GM19397 (cell line): ENCODE data around the gene FANCD2.
"Not testable (repeated sequence)": the region's sequence is repeated elsewhere in the genome, so short reads cannot be mapped to it uniquely, and the experiment has no call there.

Experiments used
- ATAC-seq: cut with Tn5 transposase; IDR thresholded peaks from one replicate; pipeline ENCODE4 v1.9.1; 2021; ENCODE audit warnings: mild to moderate bottlenecking, moderate library complexity; ENCODE audit not compliant: unreplicated experiment

Gene FANCD2

GRCh38 chr3:10012106-10012505 is 14.1 kb upstream of the FANCD2 start:
- no peak for ATAC-seq

GRCh38 chr3:10015461-10015904 is 10.8 kb upstream of the FANCD2 start:
- ATAC-seq: no peak

GRCh38 chr3:10017636-10018292 is 8.5 kb upstream of the FANCD2 start:
- ATAC-seq: no peak

- not testable (repeated sequence) for ATAC-seq
Observed at GRCh38 chr3:10018806-10019205, 7.4 kb upstream of the FANCD2 start.

- ATAC-seq: no peak
Observed at GRCh38 chr3:10019326-10019725, 6.9 kb upstream of the FANCD2 start.

DNA sequence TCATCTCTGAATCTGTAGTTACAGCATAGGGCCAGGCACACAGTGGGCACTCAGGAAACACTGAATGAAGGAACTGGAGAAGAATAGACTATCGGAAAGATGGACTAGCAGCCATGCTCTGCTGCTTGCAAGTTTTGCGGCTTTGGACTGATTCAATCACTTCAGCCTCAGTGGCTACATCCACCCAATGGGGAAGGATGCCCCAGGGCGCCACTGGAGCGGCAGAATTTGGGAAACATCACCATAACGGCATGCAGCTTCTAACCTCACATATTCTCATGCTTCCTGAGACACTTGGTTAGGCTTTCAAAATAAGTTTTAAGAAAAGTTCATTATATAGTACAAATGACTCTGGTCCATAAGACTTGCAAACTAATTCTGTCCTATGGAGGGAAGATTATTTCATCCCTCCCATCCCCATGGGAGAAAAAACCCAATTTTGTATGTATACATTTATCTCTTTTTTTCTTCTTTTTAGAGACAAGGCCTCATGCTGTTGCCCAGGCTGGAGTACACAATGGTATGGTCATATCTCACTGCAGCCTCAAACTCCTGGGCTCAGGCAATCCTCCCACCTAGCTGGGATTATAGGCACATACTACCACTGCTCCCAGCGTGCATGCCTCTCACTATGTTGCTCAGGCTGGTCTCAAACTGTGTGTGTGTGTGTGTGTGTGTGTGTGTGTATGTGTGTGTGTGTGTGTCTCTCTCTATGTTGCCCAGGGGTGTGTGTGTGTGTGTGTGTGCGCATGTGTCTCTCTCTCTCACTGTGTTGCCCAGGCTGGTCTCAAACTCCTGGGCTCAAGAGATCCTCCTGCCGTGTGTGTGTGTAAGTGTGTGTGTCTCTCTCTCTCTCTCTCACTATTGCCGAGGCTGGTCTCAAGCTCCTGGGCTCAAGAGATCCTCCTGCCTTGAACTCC is 4.1 kb upstream of the FANCD2 start:
- ATAC-seq: no peak

- ATAC-seq: no peak
Observed at GRCh38 chr3:10023587-10024310, 2.5 kb upstream of the FANCD2 start.

DNA sequence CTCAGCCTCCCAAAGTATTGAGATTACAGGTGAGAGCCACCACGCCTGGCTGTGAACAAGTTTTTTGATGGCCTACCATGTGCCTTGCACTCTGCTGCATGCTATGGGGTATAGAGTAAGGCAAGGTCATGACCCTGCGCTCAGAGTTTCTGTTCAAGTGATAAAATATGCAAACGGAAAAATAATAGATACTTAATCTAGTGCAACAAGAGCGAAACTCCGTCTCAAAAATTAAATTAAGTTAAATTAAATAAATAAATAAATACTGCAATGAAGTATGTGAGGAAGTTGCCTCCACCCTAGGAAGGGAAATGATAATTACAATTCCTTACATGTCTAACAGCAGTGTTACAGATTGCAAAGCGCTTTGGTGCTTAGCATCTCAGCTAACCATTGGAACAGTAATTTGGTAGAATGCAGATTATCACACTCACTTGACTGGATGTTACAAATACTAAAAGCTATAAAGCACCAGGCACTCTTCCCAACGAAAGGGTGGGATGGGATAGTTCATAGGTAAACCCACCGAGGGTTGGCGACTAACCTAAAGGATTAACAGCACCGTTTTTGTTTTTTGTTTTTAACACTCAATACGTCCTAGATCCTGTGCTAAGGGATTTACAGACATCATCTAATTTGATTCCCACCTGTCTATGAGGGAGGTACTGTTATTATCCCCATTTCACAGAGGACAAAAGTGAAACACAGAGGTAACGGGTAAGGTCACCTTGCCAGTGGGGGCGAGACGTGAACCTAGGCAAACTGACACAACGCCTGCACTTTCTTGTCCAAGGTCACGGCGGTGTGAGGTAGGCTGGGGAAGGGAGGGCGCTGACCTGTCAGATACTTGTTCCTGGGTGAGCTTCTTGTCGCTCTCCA is 793 bp upstream of the FANCD2 start:
- no peak for ATAC-seq

GRCh38 chr3:10041034-10041433 is 14.8 kb downstream of the FANCD2 start:
- no peak for ATAC-seq

DNA sequence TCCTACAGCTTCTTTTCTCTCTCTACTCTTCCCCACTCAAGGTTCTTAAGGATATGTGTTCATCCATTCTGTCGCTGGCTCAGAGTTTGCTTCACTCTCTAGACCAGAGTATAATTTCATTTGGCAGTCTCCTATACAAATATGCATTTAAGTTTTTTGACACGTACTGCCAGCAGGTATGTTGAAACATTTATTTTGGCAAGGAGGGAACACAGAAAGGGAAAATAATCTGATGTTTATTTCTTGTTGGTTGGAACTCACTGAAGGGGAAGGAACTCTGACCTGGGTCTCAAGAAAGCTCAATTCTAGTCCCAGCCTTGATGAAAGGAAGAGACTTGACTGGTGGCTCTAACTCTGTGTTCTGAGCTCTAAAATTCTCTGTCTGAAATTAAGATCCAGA is 21.6 kb downstream of the FANCD2 start:
- ATAC-seq: no peak

DNA sequence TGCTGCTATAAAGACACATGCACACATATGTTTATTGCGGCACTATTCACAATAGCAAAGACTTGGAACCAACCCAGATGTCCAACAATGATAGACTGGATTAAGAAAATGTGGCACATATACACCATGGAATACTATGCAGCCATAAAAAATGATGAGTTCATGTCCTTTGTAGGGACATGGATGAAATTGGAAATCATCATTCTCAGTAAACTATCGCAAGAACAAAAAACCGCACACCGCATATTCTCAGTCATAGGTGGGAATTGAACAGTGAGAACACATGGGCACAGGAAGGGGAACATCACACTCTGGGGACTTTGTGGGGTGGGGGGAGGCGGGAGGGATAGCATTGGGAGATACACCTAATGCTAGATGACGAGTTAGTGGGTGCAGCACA is 26.8 kb downstream of the FANCD2 start:
- not testable (repeated sequence) for ATAC-seq

- no peak for ATAC-seq
Observed at GRCh38 chr3:10055097-10055496, 28.9 kb downstream of the FANCD2 start.

DNA sequence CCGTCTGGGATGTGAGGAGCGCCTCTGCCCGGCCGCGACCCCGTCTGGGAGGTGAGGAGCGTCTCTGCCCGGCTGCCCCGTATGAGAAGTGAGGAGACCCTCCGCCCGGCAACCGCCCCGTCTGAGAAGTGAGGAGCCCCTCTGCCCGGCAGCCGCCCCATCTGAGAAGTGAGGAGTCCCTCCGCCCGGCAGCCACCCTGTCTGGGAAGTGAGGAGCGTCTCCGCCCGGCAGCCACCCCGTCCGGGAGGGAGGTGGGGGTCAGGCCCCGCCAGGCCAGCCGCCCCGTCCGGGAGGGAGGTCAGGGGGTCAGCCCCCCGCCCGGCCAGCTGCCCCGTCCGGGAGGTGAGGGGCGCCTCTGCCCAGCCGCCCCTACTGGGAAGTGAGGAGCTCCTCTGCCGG is 43.8 kb downstream of the FANCD2 start:
- not testable (repeated sequence) for ATAC-seq

- ATAC-seq: no peak
Observed at GRCh38 chr3:10074666-10075065, 48.4 kb downstream of the FANCD2 start.

- no peak for ATAC-seq
Observed at GRCh38 chr3:10081871-10082270, 55.6 kb downstream of the FANCD2 start.

DNA sequence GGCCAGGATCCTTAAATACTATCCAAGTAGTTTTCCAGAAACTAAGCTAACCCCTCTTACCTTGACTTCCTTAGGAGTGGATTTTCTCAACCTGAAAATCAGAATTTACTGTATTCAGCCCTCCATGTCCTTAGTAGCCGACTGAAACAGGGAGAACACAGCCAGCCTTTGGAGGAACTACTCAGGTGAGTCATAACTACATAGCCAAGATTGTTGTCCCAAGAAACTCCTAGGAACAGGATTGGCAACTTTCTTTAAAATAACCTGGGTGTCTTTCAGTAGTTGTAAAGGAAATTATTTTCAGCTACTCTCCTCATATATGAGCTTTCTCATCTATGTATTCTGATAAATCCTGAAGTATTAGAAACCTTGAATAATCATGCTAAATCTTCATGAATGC is 59.5 kb downstream of the FANCD2 start:
- no peak for ATAC-seq

DNA sequence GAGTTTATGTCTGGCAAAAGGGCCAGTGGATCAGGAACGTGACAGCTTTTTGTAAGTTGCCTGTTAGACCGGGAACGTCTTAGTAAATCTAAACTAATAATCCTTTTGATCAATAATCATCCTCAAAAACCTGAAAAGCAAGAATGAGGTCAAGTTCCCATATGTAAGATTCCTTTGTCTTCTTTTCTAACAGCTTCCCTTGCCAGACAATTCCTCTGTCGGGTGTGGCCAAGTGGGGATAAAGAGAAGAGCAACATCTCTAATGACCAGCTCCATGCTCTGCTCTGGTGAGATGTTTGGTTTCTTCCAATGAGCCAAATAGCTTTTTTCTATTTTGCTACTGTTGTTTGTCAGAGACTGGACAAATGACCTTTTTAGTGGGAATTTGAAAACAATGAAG is 62.0 kb downstream of the FANCD2 start:
- no peak for ATAC-seq

DNA sequence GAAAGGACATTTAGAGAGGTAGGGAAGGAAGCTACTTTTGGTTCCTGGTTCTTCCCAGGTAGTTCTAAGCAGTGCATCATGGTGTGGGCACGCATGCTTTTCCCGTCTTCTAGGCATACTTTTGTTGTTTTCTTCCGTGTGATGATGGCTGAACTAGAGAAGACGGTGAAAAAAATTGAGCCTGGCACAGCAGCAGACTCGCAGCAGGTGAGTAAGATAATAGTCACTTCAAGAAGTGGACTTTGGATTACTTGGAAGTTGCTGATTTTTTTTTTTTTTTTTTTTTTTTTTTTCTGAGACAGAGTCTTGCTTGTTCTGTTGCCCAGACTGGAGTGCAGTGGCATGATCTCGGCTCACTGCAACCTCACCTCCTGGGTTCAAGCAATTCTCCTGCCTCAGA is 63.9 kb downstream of the FANCD2 start:
- no peak for ATAC-seq

GRCh38 chr3:10090774-10091173 is 64.5 kb downstream of the FANCD2 start:
- not testable (repeated sequence) for ATAC-seq

DNA sequence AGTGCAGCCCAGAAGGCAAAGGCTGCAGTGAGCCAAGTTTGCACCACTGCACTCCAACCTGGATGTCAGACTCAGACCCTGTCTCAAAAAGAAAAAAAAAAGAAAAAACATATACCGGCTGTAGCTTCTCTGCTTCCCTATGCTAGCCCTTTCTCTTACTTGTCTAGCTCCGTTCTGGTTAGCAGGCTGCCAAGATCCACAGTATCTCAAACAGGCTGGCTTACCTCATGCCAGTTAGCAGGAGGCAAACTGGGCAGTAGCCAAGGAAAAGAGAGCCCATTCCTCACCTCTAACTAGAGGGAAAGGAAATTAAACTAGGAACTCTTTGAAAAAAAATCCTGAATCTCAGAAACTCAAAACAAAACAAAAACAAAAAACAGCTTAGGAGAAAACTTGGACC is 65.2 kb downstream of the FANCD2 start:
- not testable (repeated sequence) for ATAC-seq

DNA sequence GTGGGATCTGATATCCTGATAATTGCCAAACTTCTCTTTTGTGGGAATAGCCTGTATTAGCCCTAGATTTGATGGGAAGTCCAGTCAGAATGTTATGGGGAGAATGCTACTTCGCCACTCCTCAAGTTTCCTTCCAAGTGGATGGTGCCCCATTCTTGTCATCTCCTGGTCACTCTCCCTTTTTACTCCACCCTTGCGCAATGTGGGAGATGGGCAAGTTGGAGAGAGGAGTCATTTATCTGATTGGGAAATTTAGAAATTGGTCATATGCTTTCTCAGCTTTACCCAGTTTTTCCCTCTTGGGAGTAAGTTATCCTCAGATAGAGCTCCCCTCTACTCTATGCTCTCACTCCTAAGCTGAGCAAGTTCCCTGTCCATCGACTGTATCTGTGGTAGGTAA is 67.4 kb downstream of the FANCD2 start:
- no peak for ATAC-seq
